ENCODE measurements around the gene KCNB1. TPM values are rescaled to one million over a fixed set of nuclear protein-coding genes. Genes with fewer than 3 reads are reported as not detected.

KCNB1 gene
- total RNA-seq, 2 experiments from 2014 or later, result not detected

- H3K9me3 Mint-ChIP-seq, result no peaks in the 10 kb centered on the region
- H3K27ac Mint-ChIP-seq, result no peak overlapping the region
- no peaks in the 10 kb centered on the region for H3K36me3 Mint-ChIP-seq
- no peak for DNase-seq
- H3K4me3 Mint-ChIP-seq, result no peak overlapping the region
- peaks cover 25% of the 10 kb centered on the region for H3K27me3 Mint-ChIP-seq
- H3K4me1 Mint-ChIP-seq, result no peaks in the 10 kb centered on the region
Observed at GRCh38 chr20:49367113-49367512, 115.4 kb downstream of the KCNB1 start.

- H3K9me3 Mint-ChIP-seq, result no peaks in the 10 kb centered on the region
- no peak overlapping the region for H3K27ac Mint-ChIP-seq
- no peaks in the 10 kb centered on the region for H3K36me3 Mint-ChIP-seq
Observed at GRCh38 chr20:49366687-49367086, 115.8 kb downstream of the KCNB1 start.

GRCh38 chr20:49361862-49362660, 120.4 kb downstream of the KCNB1 start:
- Mint-ChIP-seq H3K4me3 (no peak overlapping the region), H3K9me3 (no peaks in the 10 kb centered on the region), H3K4me1 (no peaks in the 10 kb centered on the region), H3K36me3 (no peaks in the 10 kb centered on the region), H3K27ac (no peak overlapping the region), H3K27me3 (peaks cover 10% of the 10 kb centered on the region)
- DNase-seq, result no peak

More at GRCh38 chr20:49366687-49367086, 115.8 kb downstream of the KCNB1 start:
- DNase-seq, result no peak
- H3K4me3 Mint-ChIP-seq, result no peak overlapping the region
- H3K4me1 Mint-ChIP-seq, result no peaks in the 10 kb centered on the region
- peaks cover 25% of the 10 kb centered on the region for H3K27me3 Mint-ChIP-seq

- Mint-ChIP-seq H3K4me1 (no peaks in the 10 kb centered on the region), H3K9me3 (no peaks in the 10 kb centered on the region)
Observed at GRCh38 chr20:49360242-49360968, 122.1 kb downstream of the KCNB1 start.

GRCh38 chr20:49356676-49357075, 125.8 kb downstream of the KCNB1 start:
- H3K27ac Mint-ChIP-seq, result no peak overlapping the region
- H3K4me3 Mint-ChIP-seq, result no peak overlapping the region
- DNase-seq, result no peak
- H3K36me3 Mint-ChIP-seq, result no peaks in the 10 kb centered on the region
- peaks cover 4% of the 10 kb centered on the region for H3K27me3 Mint-ChIP-seq
- H3K9me3 Mint-ChIP-seq, result no peaks in the 10 kb centered on the region
- H3K4me1 Mint-ChIP-seq, result no peaks in the 10 kb centered on the region

More at GRCh38 chr20:49360242-49360968, 122.1 kb downstream of the KCNB1 start:
- Mint-ChIP-seq H3K4me3 (no peak overlapping the region), H3K36me3 (no peaks in the 10 kb centered on the region), H3K27me3 (peaks cover under 1% of the 10 kb centered on the region), H3K27ac (no peak overlapping the region)
- DNase-seq, result no peak

- no peaks in the 10 kb centered on the region for H3K9me3 Mint-ChIP-seq
- H3K4me3 Mint-ChIP-seq, result no peak overlapping the region
Observed at GRCh38 chr20:49354673-49355072, 127.8 kb downstream of the KCNB1 start.

GRCh38 chr20:49353348-49353747, 129.1 kb downstream of the KCNB1 start:
- H3K4me1 Mint-ChIP-seq, result no peaks in the 10 kb centered on the region

More at GRCh38 chr20:49354673-49355072, 127.8 kb downstream of the KCNB1 start:
- no peak for DNase-seq
- Mint-ChIP-seq H3K27ac (no peak overlapping the region), H3K36me3 (no peaks in the 10 kb centered on the region), H3K4me1 (no peaks in the 10 kb centered on the region), H3K27me3 (peaks cover 5% of the 10 kb centered on the region)

GRCh38 chr20:49352751-49353150, 129.7 kb downstream of the KCNB1 start:
- no peak for DNase-seq
- Mint-ChIP-seq H3K36me3 (no peaks in the 10 kb centered on the region), H3K27ac (no peak overlapping the region), H3K27me3 (peaks cover 5% of the 10 kb centered on the region), H3K4me3 (no peak overlapping the region), H3K9me3 (no peaks in the 10 kb centered on the region), H3K4me1 (peaks cover 2% of the 10 kb centered on the region)

More at GRCh38 chr20:49353348-49353747, 129.1 kb downstream of the KCNB1 start:
- H3K27ac Mint-ChIP-seq, result no peak overlapping the region
- H3K9me3 Mint-ChIP-seq, result no peaks in the 10 kb centered on the region
- H3K36me3 Mint-ChIP-seq, result no peaks in the 10 kb centered on the region
- DNase-seq, result no peak
- peaks cover 5% of the 10 kb centered on the region for H3K27me3 Mint-ChIP-seq
- no peak overlapping the region for H3K4me3 Mint-ChIP-seq

DNA sequence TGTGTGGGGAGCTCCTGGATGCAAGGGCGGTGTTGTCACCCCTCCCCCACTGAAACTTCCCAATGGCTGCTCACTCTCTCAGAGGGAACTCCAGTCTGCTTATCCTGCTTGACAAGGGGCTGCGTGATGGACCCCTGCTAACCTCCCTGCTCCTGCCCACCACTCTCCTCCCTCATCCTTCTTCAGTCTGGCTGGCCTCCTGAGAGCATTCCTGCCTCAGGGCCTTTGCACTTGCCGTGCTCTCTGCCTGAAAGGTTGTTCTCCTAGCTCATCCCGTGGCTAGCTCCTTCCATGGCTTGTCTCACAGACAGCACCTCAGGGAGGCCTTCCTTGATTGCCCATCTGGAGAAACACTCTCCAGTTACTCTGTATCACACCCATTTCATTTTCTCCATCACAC, 130.7 kb downstream of the KCNB1 start:
- H3K36me3 Mint-ChIP-seq, result no peaks in the 10 kb centered on the region
- peaks cover 3% of the 10 kb centered on the region for H3K4me1 Mint-ChIP-seq
- no peak overlapping the region for H3K27ac Mint-ChIP-seq
- H3K4me3 Mint-ChIP-seq, result no peak overlapping the region
- peaks cover 5% of the 10 kb centered on the region for H3K27me3 Mint-ChIP-seq
- no peak for DNase-seq
- H3K9me3 Mint-ChIP-seq, result no peaks in the 10 kb centered on the region

GRCh38 chr20:49349694-49350252, 132.7 kb downstream of the KCNB1 start:
- Mint-ChIP-seq H3K27me3 (peaks cover 5% of the 10 kb centered on the region), H3K27ac (no peak overlapping the region), H3K36me3 (no peaks in the 10 kb centered on the region), H3K9me3 (no peaks in the 10 kb centered on the region), H3K4me3 (no peak overlapping the region), H3K4me1 (peaks cover 3% of the 10 kb centered on the region)
- DNase-seq, result no peak

GRCh38 chr20:49349078-49349477, 133.4 kb downstream of the KCNB1 start:
- DNase-seq, result no peak
- H3K4me1 Mint-ChIP-seq, result peaks cover 3% of the 10 kb centered on the region
- no peak overlapping the region for H3K27ac Mint-ChIP-seq
- no peaks in the 10 kb centered on the region for H3K36me3 Mint-ChIP-seq
- no peaks in the 10 kb centered on the region for H3K9me3 Mint-ChIP-seq
- H3K27me3 Mint-ChIP-seq, result peaks cover 5% of the 10 kb centered on the region
- no peak overlapping the region for H3K4me3 Mint-ChIP-seq

- no peaks in the 10 kb centered on the region for H3K9me3 Mint-ChIP-seq
- no peak overlapping the region for H3K27ac Mint-ChIP-seq
- no peaks in the 10 kb centered on the region for H3K36me3 Mint-ChIP-seq
- H3K4me1 Mint-ChIP-seq, result peaks cover 3% of the 10 kb centered on the region
- no peak for DNase-seq
- no peak overlapping the region for H3K4me3 Mint-ChIP-seq
- H3K27me3 Mint-ChIP-seq, result peaks cover 5% of the 10 kb centered on the region
Observed at GRCh38 chr20:49348563-49348962, 133.9 kb downstream of the KCNB1 start.

- no peak overlapping the region for H3K27ac Mint-ChIP-seq
- no peak overlapping the region for H3K4me3 Mint-ChIP-seq
- peaks cover 3% of the 10 kb centered on the region for H3K4me1 Mint-ChIP-seq
- H3K9me3 Mint-ChIP-seq, result no peaks in the 10 kb centered on the region
- no peak for DNase-seq
- H3K36me3 Mint-ChIP-seq, result no peaks in the 10 kb centered on the region
- peaks cover 8% of the 10 kb centered on the region for H3K27me3 Mint-ChIP-seq
Observed at GRCh38 chr20:49347156-49347555, 135.3 kb downstream of the KCNB1 start.

GRCh38 chr20:49346682-49347081, 135.8 kb downstream of the KCNB1 start:
- Mint-ChIP-seq H3K27ac (no peak overlapping the region), H3K4me3 (no peak overlapping the region), H3K27me3 (peaks cover 3% of the 10 kb centered on the region), H3K9me3 (no peaks in the 10 kb centered on the region), H3K36me3 (no peaks in the 10 kb centered on the region), H3K4me1 (peaks cover 3% of the 10 kb centered on the region)
- DNase-seq, result no peak

DNA sequence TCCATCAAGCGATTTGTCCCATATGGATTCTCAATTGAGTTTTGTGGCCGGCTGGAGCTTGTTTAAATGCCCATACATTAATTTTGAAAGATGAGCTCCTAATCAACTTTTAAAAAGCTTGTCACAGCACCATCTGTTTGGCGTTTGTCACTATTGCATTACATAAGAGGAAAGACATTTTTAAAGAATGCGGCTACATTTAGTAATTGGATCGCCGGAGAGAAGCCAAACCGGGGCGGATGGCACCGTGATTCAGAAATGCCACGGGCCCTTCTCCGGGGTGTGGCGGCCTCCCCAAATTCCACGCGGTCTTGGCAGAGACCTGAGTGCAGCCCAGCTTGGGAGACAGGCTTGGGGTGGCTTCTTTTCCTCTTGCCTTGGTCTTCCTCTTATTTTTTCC, 136.9 kb downstream of the KCNB1 start:
- no peak for DNase-seq
- Mint-ChIP-seq H3K27me3 (peaks cover 3% of the 10 kb centered on the region), H3K4me3 (no peak overlapping the region), H3K27ac (no peak overlapping the region), H3K9me3 (no peaks in the 10 kb centered on the region), H3K36me3 (no peaks in the 10 kb centered on the region), H3K4me1 (peaks cover 3% of the 10 kb centered on the region)

All from activated naive CD8-positive, alpha-beta T cell treated with anti-CD3 and anti-CD28 coated beads for 36 hours (primary cell).